A673 (cell line): ENCODE data around the gene IGSF21.

Experiments used
- EZH2 ChIP-seq: fragments of 200-600 bp; sonication (generic); IDR thresholded peaks from 2 replicates; pipeline ENCODE4 v1.6.1; 2017; ENCODE audit warnings: borderline replicate concordance, low read depth, mild to moderate bottlenecking, mixed read lengths, antibody characterized with exemption, low read length; ENCODE audit not compliant: poor library complexity, severe bottlenecking
- TF ChIP-seq, protein P1 (sequence below): fragments of 300-800, 200-600 bp; sonication (generic); conservative IDR thresholded peaks from 2 replicates; pipeline ENCODE4 v1.5.1; 2017; ENCODE audit warnings: low read depth, mild to moderate bottlenecking, antibody characterized with exemption, low read length, moderate library complexity, mixed read lengths

DNA sequence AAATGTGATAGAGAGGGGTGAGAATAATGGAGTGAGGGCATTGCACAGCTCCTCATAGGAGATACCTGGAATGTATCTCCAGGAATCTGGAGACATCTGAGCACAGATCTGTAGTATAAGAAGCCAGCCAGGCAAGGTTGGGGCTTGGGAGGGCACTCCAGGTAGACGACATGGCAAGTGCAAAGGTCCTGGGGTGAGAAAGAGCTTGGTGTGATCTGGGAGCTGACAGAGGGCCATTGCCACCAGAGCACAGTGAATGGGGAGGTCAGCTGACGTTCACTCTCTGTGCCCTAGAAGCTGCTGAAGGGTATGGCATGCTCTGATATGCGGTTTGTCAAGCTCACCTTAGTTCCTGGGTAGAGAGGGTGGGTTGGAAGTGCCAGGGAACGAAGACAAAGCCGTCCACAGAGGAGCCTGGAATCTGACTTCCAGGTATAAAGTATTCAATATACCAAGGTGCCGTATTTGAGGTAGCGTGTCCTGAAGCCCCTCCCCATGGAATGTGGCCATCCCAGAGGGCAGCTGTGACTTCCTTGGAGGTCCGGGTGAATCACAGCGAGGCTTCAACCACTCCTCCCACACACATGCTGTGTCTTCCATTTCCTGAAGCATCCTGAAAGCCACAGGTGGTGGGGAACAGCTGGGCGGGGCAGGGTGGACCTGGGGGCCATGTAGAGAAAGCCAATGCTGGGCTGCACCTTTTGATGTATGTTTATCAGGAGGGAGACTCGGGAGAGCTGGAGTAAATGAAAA lies 190.5 kb downstream of the IGSF21 start:
- TF ChIP-seq, protein P1, sequence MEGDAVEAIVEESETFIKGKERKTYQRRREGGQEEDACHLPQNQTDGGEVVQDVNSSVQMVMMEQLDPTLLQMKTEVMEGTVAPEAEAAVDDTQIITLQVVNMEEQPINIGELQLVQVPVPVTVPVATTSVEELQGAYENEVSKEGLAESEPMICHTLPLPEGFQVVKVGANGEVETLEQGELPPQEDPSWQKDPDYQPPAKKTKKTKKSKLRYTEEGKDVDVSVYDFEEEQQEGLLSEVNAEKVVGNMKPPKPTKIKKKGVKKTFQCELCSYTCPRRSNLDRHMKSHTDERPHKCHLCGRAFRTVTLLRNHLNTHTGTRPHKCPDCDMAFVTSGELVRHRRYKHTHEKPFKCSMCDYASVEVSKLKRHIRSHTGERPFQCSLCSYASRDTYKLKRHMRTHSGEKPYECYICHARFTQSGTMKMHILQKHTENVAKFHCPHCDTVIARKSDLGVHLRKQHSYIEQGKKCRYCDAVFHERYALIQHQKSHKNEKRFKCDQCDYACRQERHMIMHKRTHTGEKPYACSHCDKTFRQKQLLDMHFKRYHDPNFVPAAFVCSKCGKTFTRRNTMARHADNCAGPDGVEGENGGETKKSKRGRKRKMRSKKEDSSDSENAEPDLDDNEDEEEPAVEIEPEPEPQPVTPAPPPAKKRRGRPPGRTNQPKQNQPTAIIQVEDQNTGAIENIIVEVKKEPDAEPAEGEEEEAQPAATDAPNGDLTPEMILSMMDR: no peak
- no peak for TF ChIP-seq EZH2
